ENCODE results near the gene DCX.

DNA sequence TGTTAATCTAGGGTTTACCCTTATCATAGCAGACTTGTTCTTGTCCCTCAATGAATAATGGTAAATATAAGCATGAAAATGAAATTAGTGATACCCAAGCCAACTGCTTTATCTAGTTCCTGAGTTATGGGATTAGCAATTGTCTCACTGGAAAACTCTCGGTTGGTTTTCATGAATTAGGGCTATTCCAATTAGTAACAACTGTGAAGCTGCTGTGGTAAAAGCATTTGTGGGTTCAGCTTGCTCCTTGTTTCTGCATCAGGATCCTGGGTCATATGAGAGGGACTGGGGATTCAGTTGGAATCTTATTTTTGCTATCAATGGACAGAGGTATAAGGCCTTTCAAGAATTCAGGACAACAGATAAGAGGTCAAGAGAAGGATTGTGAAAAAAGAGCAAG is 50.2 kb downstream of the DCX start:
- TF ChIP-seq EP300 (IDR thresholded peaks at IDR 0.05; ENCODE audit: borderline replicate concordance) (no peak), TAF1 (IDR thresholded peaks at IDR 0.05; ENCODE audit: low read depth) (no peak), CEBPB (IDR thresholded peaks at IDR 0.05) (no peak), RAD21 (IDR thresholded peaks at IDR 0.05; ENCODE audit: low read depth) (no peak), NFIC (IDR thresholded peaks at IDR 0.05) (no peak), ZBTB7A (IDR thresholded peaks at IDR 0.05; ENCODE audit: low read depth) (no peak), YY1 (IDR thresholded peaks at IDR 0.05; ENCODE audit: low read depth) (no peak)
- TF ChIP-seq, protein P1, sequence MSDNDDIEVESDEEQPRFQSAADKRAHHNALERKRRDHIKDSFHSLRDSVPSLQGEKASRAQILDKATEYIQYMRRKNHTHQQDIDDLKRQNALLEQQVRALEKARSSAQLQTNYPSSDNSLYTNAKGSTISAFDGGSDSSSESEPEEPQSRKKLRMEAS (IDR thresholded peaks at IDR 0.05): no peak
- TF ChIP-seq, protein P2, sequence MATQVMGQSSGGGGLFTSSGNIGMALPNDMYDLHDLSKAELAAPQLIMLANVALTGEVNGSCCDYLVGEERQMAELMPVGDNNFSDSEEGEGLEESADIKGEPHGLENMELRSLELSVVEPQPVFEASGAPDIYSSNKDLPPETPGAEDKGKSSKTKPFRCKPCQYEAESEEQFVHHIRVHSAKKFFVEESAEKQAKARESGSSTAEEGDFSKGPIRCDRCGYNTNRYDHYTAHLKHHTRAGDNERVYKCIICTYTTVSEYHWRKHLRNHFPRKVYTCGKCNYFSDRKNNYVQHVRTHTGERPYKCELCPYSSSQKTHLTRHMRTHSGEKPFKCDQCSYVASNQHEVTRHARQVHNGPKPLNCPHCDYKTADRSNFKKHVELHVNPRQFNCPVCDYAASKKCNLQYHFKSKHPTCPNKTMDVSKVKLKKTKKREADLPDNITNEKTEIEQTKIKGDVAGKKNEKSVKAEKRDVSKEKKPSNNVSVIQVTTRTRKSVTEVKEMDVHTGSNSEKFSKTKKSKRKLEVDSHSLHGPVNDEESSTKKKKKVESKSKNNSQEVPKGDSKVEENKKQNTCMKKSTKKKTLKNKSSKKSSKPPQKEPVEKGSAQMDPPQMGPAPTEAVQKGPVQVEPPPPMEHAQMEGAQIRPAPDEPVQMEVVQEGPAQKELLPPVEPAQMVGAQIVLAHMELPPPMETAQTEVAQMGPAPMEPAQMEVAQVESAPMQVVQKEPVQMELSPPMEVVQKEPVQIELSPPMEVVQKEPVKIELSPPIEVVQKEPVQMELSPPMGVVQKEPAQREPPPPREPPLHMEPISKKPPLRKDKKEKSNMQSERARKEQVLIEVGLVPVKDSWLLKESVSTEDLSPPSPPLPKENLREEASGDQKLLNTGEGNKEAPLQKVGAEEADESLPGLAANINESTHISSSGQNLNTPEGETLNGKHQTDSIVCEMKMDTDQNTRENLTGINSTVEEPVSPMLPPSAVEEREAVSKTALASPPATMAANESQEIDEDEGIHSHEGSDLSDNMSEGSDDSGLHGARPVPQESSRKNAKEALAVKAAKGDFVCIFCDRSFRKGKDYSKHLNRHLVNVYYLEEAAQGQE (IDR thresholded peaks at IDR 0.05; ENCODE audit: low read depth): no peak

Data from Ishikawa (cell line).